GM12801 (cell line): Measurements from ENCODE around the gene KCNC4.

Source experiments
- CTCF ChIP-seq: IDR thresholded peaks from one replicate; pipeline ENCODE4 v1.5.1; 2011; ENCODE audit warnings: control low read depth; ENCODE audit not compliant: insufficient read length; ENCODE audit errors: extremely low read depth

KCNC4 gene

GRCh38 chr1:110223581-110223980 is 13.5 kb downstream of the KCNC4 start:
- no peak for TF ChIP-seq CTCF

- no peak for TF ChIP-seq CTCF
These were observed 14.3 kb downstream of the KCNC4 start for GRCh38 chr1:110224240-110224995.

- no peak for TF ChIP-seq CTCF
These were observed 15.1 kb downstream of the KCNC4 start for GRCh38 chr1:110225212-110225611.

- no peak for TF ChIP-seq CTCF
These were observed 15.8 kb downstream of the KCNC4 start for GRCh38 chr1:110225756-110226404.

GRCh38 chr1:110227774-110228173 is 17.7 kb downstream of the KCNC4 start:
- no peak for TF ChIP-seq CTCF

GRCh38 chr1:110228381-110228780 is 18.3 kb downstream of the KCNC4 start:
- TF ChIP-seq CTCF = no peak

GRCh38 chr1:110228869-110229268 is 18.8 kb downstream of the KCNC4 start:
- TF ChIP-seq CTCF = no peak
